ENCODE results near the gene TRIM29. TPM values are rescaled to one million over a fixed set of nuclear protein-coding genes. Genes with fewer than 3 reads are reported as not detected.
A peak's percentile ranks its signal among the peaks of the same experiment; 100 is the strongest.
"Not testable (repeated sequence)": the region's sequence is repeated elsewhere in the genome, so short reads cannot be mapped to it uniquely, and the experiment has no call there.

Gene TRIM29
- total RNA-seq = 0.50 TPM
- long read RNA-seq = 0 reads

- DNase-seq = no peak
- no peak for ATAC-seq
- intact Hi-C loops (cut with micrococcal nuclease) = no loop called here
These were observed at the start of gene TRIM29 for GRCh38 chr11:120137611-120138521. TRIM29 (minus strand) TSS chr11:120138113; CDS start chr11:120138031, 82 bp downstream.

GRCh38 chr11:120186774-120187591 lies 49.1 kb upstream of the TRIM29 start:
- ATAC-seq (peak; percentile 11), DNase-seq (no peak)
- intact Hi-C loops (cut with micrococcal nuclease) = no loop called here

GRCh38 chr11:120186456-120186773 lies 48.5 kb upstream of the TRIM29 start:
- ATAC-seq (no peak), DNase-seq (no peak)
- intact Hi-C loops (cut with micrococcal nuclease) = no loop called here

DNA sequence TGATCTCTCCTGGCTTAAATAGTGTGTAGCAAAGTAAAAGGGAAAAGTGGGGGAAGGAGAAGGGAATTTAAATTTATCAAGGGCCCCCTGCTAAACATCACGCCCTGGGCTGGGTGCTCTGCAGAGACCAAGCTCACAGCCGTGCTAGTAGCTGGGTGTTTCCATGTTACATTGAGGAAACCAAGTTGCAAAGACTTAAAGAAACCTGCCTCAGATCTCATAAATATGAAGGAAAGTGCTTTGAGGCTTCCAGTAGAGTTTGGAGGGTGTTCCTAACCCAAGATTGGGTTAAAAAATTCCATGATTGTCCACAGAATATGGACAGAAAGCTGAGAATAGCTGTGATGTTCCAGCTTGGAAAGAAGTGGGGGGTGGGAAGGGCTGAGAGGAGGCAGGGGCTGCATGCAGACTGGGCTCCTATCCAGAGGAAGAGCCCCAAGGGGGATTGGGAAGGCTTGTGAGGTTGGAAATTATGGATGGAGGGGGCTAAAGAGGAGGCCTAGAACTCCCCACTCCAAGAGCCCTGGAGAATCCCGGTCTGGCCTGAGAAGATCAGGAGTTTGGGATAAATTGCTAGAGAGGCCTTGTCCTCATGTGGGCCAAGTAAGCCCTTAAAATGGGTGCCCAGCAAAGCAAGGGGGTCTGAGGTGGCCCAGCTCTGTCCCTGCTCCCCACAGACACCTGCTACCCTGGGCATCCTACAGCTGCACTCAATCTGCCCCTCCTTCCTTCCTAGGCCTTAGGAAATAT lies 48.0 kb upstream of the TRIM29 start:
- intact Hi-C loops (cut with micrococcal nuclease) = no loop called here
- DNase-seq = no peak
- ATAC-seq = peak; percentile 23

GRCh38 chr11:120184946-120185705 lies 47.2 kb upstream of the TRIM29 start:
- intact Hi-C loops (cut with micrococcal nuclease) = no loop called here
- DNase-seq (peak; percentile 80), ATAC-seq (peak; percentile 83)

GRCh38 chr11:120184371-120184945 lies 46.5 kb upstream of the TRIM29 start:
- peak; percentile 76 for DNase-seq
- peak; percentile 67 for ATAC-seq
- intact Hi-C loops (cut with micrococcal nuclease) = no loop called here

DNA sequence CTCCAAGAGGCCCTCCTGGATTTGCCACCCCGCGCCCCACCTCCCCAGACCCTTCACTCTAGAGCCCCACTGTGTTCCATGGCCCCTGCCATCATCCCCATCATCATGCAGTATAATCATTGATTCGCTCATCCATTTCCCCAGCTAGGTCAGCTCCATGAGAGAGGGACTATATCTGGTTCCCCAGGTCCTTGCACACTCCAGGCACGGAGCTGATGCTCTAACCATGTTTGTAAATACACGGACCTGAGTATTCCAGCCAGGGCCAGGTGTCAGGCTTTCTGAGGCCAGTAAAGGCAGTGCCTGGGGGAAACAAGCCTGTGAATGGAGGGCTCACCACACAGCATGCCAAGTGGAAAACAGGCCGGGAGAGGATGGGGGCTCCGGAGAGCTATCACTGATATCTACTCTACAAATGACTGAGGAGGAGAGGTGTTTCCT lies 45.8 kb upstream of the TRIM29 start:
- intact Hi-C loops (cut with micrococcal nuclease) = no loop called here
- no peak for ATAC-seq
- no peak for DNase-seq

DNA sequence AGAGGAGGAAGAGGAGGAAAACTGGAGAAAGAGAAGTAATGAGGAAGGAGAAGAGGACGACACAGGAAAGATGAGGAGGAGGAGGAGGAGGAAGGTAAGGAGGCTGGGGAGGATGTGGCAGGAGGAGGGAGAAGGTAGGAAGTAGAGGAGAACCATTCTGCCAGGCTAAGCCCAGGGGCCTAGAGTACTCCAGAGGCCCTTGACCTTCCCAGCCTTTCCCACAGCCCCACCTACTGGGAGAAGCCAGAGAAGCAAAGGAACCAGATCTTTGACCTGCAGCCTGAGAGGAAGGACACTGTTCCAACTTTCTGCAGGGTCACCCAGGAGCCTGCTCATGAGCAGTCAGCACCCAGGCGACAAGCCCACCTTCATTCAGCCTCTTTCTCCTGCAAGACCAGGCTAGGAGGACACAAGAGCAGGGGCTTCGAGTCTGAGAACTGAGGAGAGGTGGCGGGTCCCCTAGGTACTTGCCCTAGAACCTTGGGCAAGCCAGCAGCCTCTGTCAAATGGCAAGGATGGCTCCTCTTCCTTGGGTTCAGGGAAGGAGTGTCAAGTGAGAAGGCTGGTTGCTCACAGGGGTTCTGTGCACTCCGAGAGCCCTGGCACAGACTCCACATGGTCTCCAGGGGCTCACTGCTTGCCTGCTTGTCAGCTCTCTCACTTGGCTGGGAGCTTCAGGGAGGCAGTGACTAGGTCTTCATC lies 45.0 kb upstream of the TRIM29 start:
- no peak for ATAC-seq
- intact Hi-C loops (cut with micrococcal nuclease) = no loop called here
- DNase-seq = peak; percentile 62

DNA sequence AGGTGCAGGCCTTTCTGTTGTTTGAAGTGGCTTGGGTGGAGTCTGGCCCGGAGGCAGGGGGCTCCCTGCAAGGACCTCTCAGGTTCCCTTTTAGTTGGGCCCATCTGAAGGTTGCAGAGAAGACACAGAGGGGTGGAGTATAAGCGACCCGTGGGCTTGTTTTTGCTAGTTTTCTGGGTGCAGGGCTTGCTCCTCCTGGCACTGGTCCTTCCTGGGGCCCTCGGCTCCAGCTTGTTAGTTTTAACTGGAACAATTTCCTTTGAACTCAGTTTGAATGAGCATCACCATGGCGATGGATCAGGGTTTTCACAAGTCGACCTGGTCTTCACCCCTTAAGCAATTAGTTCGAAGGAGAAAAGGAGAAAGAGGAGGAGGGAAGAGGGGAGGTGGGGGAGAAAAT lies 44.5 kb upstream of the TRIM29 start:
- ATAC-seq (no peak), DNase-seq (no peak)
- intact Hi-C loops (cut with micrococcal nuclease) = no loop called here

- DNase-seq (no peak), ATAC-seq (no peak)
- intact Hi-C loops (cut with micrococcal nuclease) = no loop called here
These were observed 43.6 kb upstream of the TRIM29 start for GRCh38 chr11:120181376-120181975.

DNA sequence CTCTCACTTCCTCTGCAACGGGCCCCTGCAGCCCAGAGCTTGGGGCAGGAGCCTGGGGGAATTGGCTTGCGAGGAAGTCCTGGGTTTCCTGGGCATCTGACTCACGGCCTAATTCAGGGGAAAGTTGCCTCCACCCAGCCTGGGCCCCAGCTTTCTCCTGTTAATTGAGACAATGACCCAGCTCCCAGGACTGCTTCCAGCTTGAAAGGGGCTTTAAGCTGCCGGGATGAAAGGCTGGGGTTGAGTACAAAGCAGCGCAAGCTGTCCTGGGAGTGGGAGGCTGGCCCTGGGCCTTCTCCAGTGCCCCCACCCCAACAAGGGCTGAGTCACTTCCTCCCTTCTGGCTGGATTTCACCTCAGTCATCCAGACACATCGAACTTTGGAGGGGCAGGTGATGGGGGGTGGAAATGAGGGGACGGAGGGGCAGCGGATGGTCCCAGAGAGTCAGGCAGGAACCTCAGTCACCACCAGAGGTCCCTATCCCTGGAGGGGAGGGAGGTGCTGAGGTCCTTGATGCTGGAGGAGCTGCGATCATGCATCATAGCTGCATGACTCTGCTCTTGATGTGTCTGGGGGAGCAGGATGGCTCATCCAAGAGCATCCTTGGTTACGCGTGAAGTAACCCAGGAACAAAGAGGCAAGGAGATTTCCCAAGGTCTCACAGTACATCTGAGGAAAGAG lies 42.8 kb upstream of the TRIM29 start:
- intact Hi-C loops (cut with micrococcal nuclease) = no loop called here
- ATAC-seq (no peak), DNase-seq (no peak)

DNA sequence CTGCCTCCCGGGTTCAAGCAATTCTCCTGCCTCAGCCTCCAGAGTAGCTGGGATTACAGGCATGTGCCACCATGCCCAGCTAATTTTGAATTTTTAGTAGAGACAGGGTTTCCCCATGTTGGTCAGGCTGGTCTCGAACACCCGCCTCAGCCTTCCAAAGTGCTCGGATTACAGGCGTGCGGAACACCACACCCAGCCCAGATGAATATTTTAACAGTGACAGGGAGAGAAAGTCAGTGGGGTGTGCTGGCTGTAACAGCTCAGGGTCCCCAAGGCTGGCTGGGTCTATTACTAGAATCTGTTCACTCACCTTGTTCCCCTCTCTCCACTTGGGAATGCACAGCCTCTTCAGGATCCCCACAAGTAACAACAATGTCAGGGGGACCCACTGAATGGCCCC lies 42.1 kb upstream of the TRIM29 start:
- ATAC-seq; intact Hi-C loops (cut with micrococcal nuclease); DNase-seq: not testable (repeated sequence)

DNA sequence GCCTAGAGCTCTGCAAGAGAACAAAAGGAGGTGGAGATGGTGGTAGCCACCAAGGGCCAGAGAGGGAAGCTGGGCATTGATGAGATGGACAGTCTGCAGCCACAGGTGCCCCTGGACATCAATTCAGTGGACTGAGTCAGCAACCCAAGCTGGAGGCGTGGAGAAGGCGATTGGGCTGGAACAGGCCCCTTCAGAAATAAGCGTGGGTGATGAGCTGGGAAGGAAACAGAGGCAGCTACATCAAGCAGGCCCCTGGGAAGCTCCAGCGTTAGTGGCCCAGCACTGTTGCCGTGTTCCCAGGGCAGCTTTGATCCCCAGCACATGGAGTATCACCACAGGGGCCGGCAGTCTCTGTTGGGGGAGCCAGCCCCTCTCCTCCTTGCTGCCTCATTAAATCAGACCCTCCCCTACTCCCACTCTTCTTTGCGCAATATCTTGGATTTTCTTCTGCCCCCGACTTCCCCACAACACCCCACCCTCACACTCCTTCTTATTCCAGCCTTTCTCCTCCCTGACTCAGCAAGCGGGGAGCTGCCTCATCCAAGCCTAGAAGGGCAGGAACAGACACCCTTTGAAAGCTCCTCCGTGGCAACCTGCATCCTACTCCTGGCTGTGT lies 41.3 kb upstream of the TRIM29 start:
- intact Hi-C loops (cut with micrococcal nuclease) = loop anchor here (10.0 kb wide), 2 partner anchors 126 to 976 kb away; no protein-coding TSS in a partner anchor
- peak; percentile 25 for ATAC-seq

GRCh38 chr11:120178561-120179056 lies 40.7 kb upstream of the TRIM29 start:
- ATAC-seq (peak; percentile 32), DNase-seq (no peak)
- intact Hi-C loops (cut with micrococcal nuclease) = loop anchor here (10.0 kb wide), 2 partner anchors 126 to 976 kb away; no protein-coding TSS in a partner anchor

More for the DNA sequence above, 41.3 kb upstream of the TRIM29 start:
- no peak for DNase-seq

- no peak for ATAC-seq
- no peak for DNase-seq
- intact Hi-C loops (cut with micrococcal nuclease) = loop anchor here (10.0 kb wide), 2 partner anchors 130 to 980 kb away; no protein-coding TSS in a partner anchor
These were observed 37.0 kb upstream of the TRIM29 start for GRCh38 chr11:120174866-120175265.

- intact Hi-C loops (cut with micrococcal nuclease) = loop anchor here (2.0 to 10.0 kb wide), 3 partner anchors 57 to 981 kb away; no protein-coding TSS in a partner anchor
- ATAC-seq = no peak
- DNase-seq = no peak
These were observed 35.9 kb upstream of the TRIM29 start for GRCh38 chr11:120173807-120174206.
